Measurements from ENCODE around the gene PLD4.

Gene PLD4

DNA sequence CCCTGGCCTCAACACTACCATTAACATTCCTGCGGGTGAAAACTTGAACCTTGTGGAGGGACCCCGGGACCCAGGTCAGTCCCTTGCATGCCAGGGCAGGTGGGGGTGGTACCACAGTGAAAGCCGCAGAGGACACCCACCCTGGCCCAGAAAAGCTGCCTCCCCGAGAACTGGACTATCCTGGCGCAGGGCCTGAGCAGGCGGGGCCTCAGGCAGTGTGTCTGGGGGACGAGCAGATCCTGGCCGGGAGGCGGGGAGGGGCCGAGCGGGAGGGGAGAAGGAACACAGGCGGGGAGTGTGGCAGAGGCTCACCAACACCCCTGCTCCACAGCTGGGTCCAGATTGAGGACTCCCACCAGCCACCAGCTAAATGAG is 43.5 kb downstream of the PLD4 start:
- Histone ChIP-seq H3K4me3 (replicated peaks; ENCODE audit: insufficient read depth, low read length) (no peak overlapping the region), H3K27ac (replicated peaks) (no peak overlapping the region)

DNA sequence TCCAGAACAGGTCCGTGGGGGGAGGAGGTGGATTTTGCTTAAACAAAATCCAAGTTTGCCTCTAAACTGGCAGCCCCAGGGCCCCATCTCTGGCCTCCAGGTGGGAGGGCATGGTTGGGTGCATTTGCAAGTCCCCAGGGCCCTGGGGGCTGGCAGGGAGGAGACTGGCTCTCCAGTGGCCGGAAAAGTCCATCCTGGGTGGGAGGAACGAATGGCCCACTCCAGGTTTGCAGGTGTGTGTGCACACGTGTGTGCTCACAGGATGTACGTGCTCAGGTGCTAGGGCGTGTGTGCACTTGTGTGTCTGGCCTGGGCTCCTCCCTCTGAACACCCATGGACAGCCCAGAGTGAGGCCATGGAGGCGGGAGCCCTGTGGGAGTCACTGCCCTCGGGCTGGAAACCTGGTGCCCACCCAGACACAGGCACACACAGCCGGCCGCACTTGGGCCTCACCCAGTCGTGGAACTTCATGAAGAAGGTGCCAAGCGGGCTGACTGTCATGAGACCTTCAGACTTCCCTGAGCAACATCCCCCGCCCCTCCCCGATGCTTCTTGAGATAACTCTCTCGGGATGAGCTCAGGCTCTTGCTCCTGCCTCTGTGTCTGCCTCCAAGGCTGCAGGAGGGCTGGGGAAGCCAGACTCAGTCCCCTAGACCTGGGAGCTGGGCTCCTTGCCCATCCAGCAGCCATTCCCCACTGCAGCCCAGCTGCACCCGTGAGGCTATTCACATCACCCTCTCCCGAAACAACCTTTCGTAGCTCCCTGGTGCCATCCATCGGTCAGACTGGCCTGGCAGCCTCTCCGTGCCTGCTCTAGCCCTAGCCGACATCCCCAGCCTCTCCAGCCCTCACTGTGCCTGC is 44.1 kb downstream of the PLD4 start:
- Histone ChIP-seq H3K27ac (replicated peaks) (no peak overlapping the region), H3K4me3 (replicated peaks; ENCODE audit: insufficient read depth, low read length) (no peak overlapping the region), H3K27me3 (ENCODE audit: insufficient read depth, poor library complexity, severe bottlenecking) (peaks cover 36% of the 10 kb centered on the region)
- TF ChIP-seq SPI1 (IDR thresholded peaks at IDR 0.05; ENCODE audit: borderline replicate concordance, low read depth) (no peak), GABPA (IDR thresholded peaks at IDR 0.05; ENCODE audit: low read depth) (no peak), POLR2AphosphoS5 (IDR thresholded peaks at IDR 0.05; ENCODE audit: low read depth) (no peak)
- TF ChIP-seq, protein P1, sequence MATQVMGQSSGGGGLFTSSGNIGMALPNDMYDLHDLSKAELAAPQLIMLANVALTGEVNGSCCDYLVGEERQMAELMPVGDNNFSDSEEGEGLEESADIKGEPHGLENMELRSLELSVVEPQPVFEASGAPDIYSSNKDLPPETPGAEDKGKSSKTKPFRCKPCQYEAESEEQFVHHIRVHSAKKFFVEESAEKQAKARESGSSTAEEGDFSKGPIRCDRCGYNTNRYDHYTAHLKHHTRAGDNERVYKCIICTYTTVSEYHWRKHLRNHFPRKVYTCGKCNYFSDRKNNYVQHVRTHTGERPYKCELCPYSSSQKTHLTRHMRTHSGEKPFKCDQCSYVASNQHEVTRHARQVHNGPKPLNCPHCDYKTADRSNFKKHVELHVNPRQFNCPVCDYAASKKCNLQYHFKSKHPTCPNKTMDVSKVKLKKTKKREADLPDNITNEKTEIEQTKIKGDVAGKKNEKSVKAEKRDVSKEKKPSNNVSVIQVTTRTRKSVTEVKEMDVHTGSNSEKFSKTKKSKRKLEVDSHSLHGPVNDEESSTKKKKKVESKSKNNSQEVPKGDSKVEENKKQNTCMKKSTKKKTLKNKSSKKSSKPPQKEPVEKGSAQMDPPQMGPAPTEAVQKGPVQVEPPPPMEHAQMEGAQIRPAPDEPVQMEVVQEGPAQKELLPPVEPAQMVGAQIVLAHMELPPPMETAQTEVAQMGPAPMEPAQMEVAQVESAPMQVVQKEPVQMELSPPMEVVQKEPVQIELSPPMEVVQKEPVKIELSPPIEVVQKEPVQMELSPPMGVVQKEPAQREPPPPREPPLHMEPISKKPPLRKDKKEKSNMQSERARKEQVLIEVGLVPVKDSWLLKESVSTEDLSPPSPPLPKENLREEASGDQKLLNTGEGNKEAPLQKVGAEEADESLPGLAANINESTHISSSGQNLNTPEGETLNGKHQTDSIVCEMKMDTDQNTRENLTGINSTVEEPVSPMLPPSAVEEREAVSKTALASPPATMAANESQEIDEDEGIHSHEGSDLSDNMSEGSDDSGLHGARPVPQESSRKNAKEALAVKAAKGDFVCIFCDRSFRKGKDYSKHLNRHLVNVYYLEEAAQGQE (IDR thresholded peaks at IDR 0.05; ENCODE audit: insufficient replicate concordance, low read depth): no peak
- TF ChIP-seq, protein P2, sequence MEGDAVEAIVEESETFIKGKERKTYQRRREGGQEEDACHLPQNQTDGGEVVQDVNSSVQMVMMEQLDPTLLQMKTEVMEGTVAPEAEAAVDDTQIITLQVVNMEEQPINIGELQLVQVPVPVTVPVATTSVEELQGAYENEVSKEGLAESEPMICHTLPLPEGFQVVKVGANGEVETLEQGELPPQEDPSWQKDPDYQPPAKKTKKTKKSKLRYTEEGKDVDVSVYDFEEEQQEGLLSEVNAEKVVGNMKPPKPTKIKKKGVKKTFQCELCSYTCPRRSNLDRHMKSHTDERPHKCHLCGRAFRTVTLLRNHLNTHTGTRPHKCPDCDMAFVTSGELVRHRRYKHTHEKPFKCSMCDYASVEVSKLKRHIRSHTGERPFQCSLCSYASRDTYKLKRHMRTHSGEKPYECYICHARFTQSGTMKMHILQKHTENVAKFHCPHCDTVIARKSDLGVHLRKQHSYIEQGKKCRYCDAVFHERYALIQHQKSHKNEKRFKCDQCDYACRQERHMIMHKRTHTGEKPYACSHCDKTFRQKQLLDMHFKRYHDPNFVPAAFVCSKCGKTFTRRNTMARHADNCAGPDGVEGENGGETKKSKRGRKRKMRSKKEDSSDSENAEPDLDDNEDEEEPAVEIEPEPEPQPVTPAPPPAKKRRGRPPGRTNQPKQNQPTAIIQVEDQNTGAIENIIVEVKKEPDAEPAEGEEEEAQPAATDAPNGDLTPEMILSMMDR (IDR thresholded peaks at IDR 0.05; ENCODE audit: insufficient read depth, low read length): no peak
- DNase-seq (ENCODE audit: low read depth in 1 of 2, low spot score in 1 of 2): no peak

More for the DNA sequence above, 43.5 kb downstream of the PLD4 start:
- H3K27me3 ChIP-seq (ENCODE audit: insufficient read depth, poor library complexity, severe bottlenecking): peaks cover 38% of the 10 kb centered on the region
- DNase-seq (ENCODE audit: low read depth in 1 of 2, low spot score in 1 of 2): no peak
- TF ChIP-seq, protein P1 (IDR thresholded peaks at IDR 0.05; ENCODE audit: insufficient replicate concordance, low read depth): no peak

DNA sequence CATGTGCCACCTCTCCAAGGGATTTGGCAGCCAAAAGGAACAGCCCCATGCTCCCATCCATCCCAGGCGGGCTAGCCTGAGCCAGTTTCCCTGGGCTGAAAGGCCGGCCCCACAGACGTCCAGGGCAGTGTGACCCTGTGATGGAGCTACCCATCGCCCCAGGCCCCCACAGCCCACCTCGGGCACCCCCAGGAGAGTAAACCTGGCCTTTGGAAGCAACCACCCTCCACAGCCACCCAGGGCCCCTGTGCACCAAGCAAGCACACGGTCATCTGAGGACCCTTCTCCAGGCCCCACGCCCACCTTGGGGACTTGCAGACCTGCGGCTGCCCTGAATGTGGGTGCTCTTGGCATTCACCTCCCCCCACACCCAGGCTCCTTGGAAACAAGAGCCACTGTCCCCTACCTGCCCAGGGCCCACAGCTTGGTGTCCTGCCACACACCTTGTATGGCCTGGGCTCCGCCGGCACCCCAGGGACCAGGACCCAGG is 45.1 kb downstream of the PLD4 start:
- Histone ChIP-seq H3K27me3 (ENCODE audit: insufficient read depth, poor library complexity, severe bottlenecking) (peaks cover 36% of the 10 kb centered on the region), H3K4me3 (replicated peaks; ENCODE audit: insufficient read depth, low read length) (no peak overlapping the region), H3K27ac (replicated peaks) (no peak overlapping the region)
- TF ChIP-seq GABPA (IDR thresholded peaks at IDR 0.05; ENCODE audit: low read depth) (no peak), POLR2AphosphoS5 (IDR thresholded peaks at IDR 0.05; ENCODE audit: low read depth) (no peak), SPI1 (IDR thresholded peaks at IDR 0.05; ENCODE audit: borderline replicate concordance, low read depth) (no peak)
- TF ChIP-seq, protein P2 (IDR thresholded peaks at IDR 0.05; ENCODE audit: insufficient read depth, low read length): no peak
- TF ChIP-seq, protein P1 (IDR thresholded peaks at IDR 0.05; ENCODE audit: insufficient replicate concordance, low read depth): no peak
- no peak for DNase-seq (ENCODE audit: low read depth in 1 of 2, low spot score in 1 of 2)
